HG02973 (cell line): ENCODE data around the gene MRPS22.
"Not testable (repeated sequence)": the region's sequence is repeated elsewhere in the genome, so short reads cannot be mapped to it uniquely, and the experiment has no call there.

Experiments
- ATAC-seq: cut with Tn5 transposase; IDR thresholded peaks from one replicate; pipeline ENCODE4 v1.9.1; 2021; ENCODE audit warnings: moderate library complexity; ENCODE audit not compliant: unreplicated experiment

The MRPS22 gene

GRCh38 chr3:139334675-139335074 is 9.1 kb upstream of the MRPS22 start:
- ATAC-seq: not testable (repeated sequence)

DNA sequence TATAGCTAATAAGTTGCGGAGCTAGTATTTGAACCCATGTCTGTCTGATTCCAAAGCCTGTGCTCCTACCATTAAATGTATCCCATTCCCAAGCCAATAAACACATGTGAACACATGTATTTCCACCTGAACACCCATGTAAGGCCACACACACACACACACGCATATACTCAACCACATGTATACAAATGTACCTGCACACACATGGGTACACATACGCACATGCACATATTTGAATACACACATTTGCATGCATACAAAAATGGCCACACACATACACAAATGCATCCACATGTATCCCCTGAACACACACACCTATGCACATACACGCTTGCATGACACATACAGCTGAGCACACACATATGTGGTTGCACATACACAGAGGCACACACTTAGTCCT is 5.4 kb upstream of the MRPS22 start:
- ATAC-seq: no peak

GRCh38 chr3:139339219-139339906 is 4.5 kb upstream of the MRPS22 start:
- no peak for ATAC-seq

GRCh38 chr3:139340784-139341183 is 3.0 kb upstream of the MRPS22 start:
- ATAC-seq: no peak

- no peak for ATAC-seq
Observed at GRCh38 chr3:139342054-139342453, 1.8 kb upstream of the MRPS22 start.

- no peak for ATAC-seq
Observed at GRCh38 chr3:139346771-139347170, 3.0 kb downstream of the MRPS22 start.

- peak; percentile 54 for ATAC-seq
Observed at GRCh38 chr3:139353920-139354556, 10.2 kb downstream of the MRPS22 start.

- no peak for ATAC-seq
Observed at GRCh38 chr3:139354661-139355060, 10.8 kb downstream of the MRPS22 start.

DNA sequence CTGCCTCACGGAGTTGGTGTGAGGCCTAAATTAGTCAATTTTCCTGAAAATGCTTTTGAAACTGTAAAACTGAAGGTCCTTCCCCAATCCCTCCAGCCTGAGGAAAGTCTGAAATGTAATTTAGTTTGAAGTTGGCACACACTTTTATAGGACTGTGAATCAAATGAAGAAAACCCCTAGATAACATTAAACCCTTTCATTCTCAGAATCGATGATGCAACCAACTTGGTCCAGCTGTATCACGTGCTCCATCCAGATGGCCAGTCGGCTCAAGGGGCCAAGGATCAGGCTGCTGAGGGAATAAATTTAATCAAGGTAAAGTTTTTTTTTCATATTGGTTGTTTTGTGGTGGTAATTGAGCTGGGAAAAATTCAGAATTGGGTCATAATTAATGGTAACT is 11.7 kb downstream of the MRPS22 start:
- no peak for ATAC-seq

DNA sequence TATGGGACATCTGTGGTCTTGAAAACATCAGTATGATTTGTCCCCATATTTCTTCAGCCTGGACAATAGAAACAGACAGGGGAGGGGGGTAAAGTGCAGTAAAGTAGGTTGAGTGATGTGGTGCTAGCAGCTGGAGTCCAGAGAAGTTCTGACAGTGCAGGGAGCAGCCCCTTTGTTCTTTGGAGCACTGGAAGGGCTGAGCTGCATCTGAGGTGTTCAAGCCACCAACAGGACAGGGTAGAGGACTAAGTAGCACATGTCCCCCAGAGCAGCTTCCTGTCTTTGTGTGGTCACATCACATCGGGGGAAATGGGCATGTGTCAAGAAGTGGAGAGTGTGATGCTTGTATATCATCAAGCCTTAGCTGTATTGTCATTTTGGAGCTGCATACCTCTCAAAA is 12.1 kb downstream of the MRPS22 start:
- ATAC-seq: no peak

- ATAC-seq: peak; percentile 66
Observed at GRCh38 chr3:139357899-139358298, 14.1 kb downstream of the MRPS22 start.

GRCh38 chr3:139358841-139359562 is 15.2 kb downstream of the MRPS22 start:
- ATAC-seq: no peak

DNA sequence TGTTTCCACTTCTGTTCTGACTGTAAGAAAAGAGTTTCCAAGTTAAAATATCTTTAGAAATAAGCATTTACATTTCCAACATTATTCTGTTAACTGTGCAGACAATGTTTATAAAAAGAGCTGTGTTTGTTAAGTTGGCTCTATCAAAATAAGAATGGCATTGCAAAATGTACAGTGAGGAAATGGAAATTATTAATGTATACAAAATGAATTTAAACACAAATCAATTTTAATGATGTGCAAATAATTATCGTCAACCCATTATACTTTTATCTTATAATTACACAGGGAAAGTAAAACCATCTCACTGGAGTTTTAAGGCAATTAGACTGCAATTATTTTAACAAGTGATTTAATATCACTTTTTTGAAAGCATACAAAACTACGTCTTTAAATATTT is 17.5 kb downstream of the MRPS22 start:
- ATAC-seq: no peak

DNA sequence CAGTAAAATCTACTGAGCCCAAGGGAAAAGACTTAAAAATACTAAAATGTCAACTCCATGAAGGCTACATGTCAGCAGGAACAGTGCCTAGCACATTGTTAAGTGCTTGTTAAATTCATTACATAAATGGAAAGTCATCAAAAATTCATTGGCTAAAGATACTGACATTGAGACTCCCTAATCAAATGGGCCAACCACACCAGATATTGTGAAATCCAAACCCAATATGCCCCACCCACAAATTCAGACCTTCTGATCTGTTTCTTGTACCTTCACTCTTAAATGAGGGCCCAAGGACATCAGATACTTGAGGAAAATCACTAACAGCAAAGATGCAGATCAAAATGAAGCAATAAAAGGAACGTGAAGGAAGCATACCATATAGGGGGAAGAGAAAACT is 20.7 kb downstream of the MRPS22 start:
- ATAC-seq: no peak

DNA sequence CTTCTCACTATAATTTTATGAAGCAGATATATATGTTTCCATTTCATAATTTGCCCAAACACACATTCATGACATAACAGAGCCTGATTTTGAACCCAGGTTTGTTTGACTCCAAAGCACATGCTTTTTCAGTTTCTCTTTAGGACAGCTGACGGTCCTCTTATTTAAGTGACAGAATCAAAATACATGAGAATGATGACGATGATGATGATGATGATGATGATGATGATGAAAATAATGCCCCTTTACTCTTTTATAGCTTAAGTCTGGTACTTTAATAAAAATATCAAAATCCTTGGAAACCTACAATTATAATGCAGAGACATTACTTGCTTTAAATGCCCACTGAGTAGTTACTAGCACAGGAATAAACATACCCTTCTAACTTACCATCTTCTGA is 30.3 kb downstream of the MRPS22 start:
- ATAC-seq: no peak

- no peak for ATAC-seq
Observed at GRCh38 chr3:139377378-139377777, 33.6 kb downstream of the MRPS22 start.

- no peak for ATAC-seq
Observed at GRCh38 chr3:139378587-139379241, 34.9 kb downstream of the MRPS22 start.

DNA sequence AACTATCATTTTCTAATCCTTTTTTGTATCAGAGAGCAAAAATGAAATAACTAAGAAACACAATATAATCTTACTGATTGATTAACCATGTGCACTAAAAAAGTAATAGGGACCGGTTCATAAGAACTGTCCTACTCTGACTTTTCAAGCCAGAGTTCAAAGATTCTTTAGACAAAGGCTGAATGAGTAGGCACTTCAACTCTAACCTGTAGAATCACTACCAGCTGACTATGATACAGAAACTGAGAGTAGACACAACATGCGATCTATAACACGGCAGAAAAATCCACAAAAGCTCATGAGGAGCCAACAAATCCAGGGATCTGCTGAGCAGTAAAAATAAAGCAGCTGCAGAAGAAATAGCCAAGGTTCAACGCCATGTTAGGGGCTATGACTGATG is 36.8 kb downstream of the MRPS22 start:
- ATAC-seq: no peak

DNA sequence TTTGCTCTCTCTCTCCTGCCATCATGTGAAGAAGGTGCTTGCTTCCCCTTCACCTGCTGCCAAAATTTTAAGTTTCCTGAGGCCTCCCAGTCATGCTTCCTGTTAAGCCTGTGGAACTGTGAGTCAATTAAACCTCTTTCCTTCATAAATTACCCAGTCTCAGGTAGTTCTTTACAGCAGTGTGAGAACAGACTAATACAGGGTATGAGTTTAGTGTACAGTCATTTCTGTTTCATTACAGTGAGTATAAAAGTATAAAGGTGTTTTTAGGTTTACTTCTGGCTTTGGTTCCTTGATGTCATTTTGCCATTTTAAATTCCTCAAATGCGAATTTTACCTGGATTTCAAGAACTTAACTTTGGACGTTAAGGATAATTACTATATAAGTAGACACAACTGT is 38.5 kb downstream of the MRPS22 start:
- not testable (repeated sequence) for ATAC-seq

DNA sequence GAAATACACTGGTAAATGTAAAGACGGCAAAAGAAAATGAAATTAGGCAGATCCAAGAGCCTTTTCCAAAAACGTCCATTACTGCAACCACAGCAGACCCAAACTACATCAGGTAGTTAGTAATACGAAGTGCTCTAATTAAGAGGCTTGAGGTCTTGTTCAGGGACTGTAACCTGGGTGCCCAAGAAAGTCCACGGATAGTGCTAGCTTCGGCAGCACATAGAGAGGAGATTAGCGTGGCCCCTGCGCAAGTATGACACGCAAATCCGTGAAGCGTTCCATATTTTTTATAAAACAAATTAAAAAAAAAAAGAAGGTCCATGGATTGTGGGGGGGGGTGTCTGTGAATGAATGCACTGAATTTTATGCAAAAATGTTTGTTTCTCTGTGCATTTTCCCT is 44.3 kb downstream of the MRPS22 start:
- no peak for ATAC-seq

GRCh38 chr3:139388821-139389551 is 45.2 kb downstream of the MRPS22 start:
- no peak for ATAC-seq
